SU-DHL-6 (cell line): ENCODE data around the gene PPP2R5C.

Source experiments
- H2AFZ ChIP-seq: fragments of 200-600 bp; sonication (generic); 2 replicates; pipeline ENCODE4 v1.6.1; 2014; ENCODE audit warnings: low read depth, mild to moderate bottlenecking, moderate library complexity, mixed read lengths, antibody characterized with exemption, low read length; ENCODE audit not compliant: severe bottlenecking
- H3F3A ChIP-seq: fragments of 200-600 bp; shearing (Covaris generic); 2 replicates; pipeline ENCODE4 v1.6.0; 2016; ENCODE audit warnings: antibody characterized with exemption, mild to moderate bottlenecking; ENCODE audit not compliant: insufficient read depth
- H3K27ac ChIP-seq: fragments of 200-600 bp; sonication (generic); 2 replicates; pipeline ENCODE4 v1.5.1; 2016; ENCODE audit warnings: low read depth, mild to moderate bottlenecking, low read length, moderate library complexity, mixed read lengths
- H3K27me3 ChIP-seq: fragments of 200-600 bp; sonication (generic), shearing (Covaris generic); 2 replicates; pipeline ENCODE4 v1.6.0; 2014; ENCODE audit warnings: mild to moderate bottlenecking, low read length
- H3K36me3 ChIP-seq: fragments of 200-600 bp; sonication (generic); 2 replicates; pipeline ENCODE4 v1.6.1; 2014; ENCODE audit warnings: mild to moderate bottlenecking, low read length, mixed read lengths
- H3K4me2 ChIP-seq: fragments of 300-600, 200-600 bp; shearing (Covaris generic), sonication (generic); 2 replicates; pipeline ENCODE4 v1.6.0; 2014; ENCODE audit warnings: low read length, low read depth, mild to moderate bottlenecking; ENCODE audit not compliant: poor library complexity, severe bottlenecking
- H3K4me3 ChIP-seq: fragments of 200-600 bp; sonication (generic); 2 replicates; pipeline ENCODE4 v1.5.1; 2014; ENCODE audit warnings: antibody characterized with exemption, low read length, mild to moderate bottlenecking, mixed read lengths; ENCODE audit not compliant: insufficient read depth, poor library complexity, severe bottlenecking
- H3K79me2 ChIP-seq: fragments of 200-600 bp; sonication (generic); 2 replicates; pipeline ENCODE4 v1.6.1; 2014; ENCODE audit warnings: mild to moderate bottlenecking, low read length, moderate library complexity; ENCODE audit not compliant: insufficient read depth
- H3K9ac ChIP-seq: fragments of 200-600 bp; sonication (generic); 2 replicates; pipeline ENCODE4 v1.7.0; 2014; ENCODE audit warnings: mild to moderate bottlenecking, low read length
- H3K9me2 ChIP-seq: fragments of 200-600 bp; sonication (generic); replicated peaks from 2 replicates; pipeline ENCODE4 v1.6.1; 2014; ENCODE audit warnings: low read length; ENCODE audit not compliant: insufficient read depth
- H3K9me3 ChIP-seq: fragments of 200-600 bp; sonication (generic); 2 replicates; pipeline ENCODE4 v1.6.1; 2014; ENCODE audit warnings: low read length, mixed read lengths; ENCODE audit not compliant: insufficient read depth
- H4K20me1 ChIP-seq: fragments of 200-600 bp; sonication (generic); 2 replicates; pipeline ENCODE4 v1.6.1; 2014; ENCODE audit warnings: low read depth, mild to moderate bottlenecking, antibody characterized with exemption, low read length, moderate library complexity, mixed read lengths
- CTCF ChIP-seq: fragments of 200-600 bp; sonication (generic); IDR thresholded peaks from one replicate; pipeline ENCODE4 v1.5.1; 2017; ENCODE audit warnings: antibody characterized with exemption, mild to moderate bottlenecking, low read length, moderate library complexity; ENCODE audit not compliant: insufficient read depth, poor library complexity, severe bottlenecking
- EZH2phosphoT487 ChIP-seq: fragments of 200-600 bp; sonication (generic), shearing (Covaris generic); conservative IDR thresholded peaks from 2 replicates; pipeline ENCODE4 v1.6.1; 2018; ENCODE audit warnings: mild to moderate bottlenecking, antibody characterized with exemption, low read length, moderate library complexity, mixed read lengths

PPP2R5C gene

GRCh38 chr14:101713621-101714349 lies 47.7 kb upstream of the PPP2R5C start:
- Histone ChIP-seq H4K20me1 (no peaks in the 10 kb centered on the region), H2AFZ (no peak overlapping the region), H3K27me3 (no peaks in the 10 kb centered on the region), H3K9me2 (no peaks in the 10 kb centered on the region), H3K79me2 (no peaks in the 10 kb centered on the region), H3F3A (no peaks in the 10 kb centered on the region), H3K4me2 (no peak overlapping the region), H3K36me3 (no peaks in the 10 kb centered on the region), H3K4me3 (no peak overlapping the region), H3K9me3 (no peaks in the 10 kb centered on the region), H3K27ac (no peak overlapping the region), H3K9ac (no peak overlapping the region)
- no peak for TF ChIP-seq EZH2phosphoT487
- TF ChIP-seq CTCF, result no peak

- H4K20me1 ChIP-seq, result no peaks in the 10 kb centered on the region
- TF ChIP-seq EZH2phosphoT487 (no peak), CTCF (no peak)
- no peaks in the 10 kb centered on the region for H3K27me3 ChIP-seq
- H3K9me3 ChIP-seq, result no peaks in the 10 kb centered on the region
- H3K27ac ChIP-seq, result no peak overlapping the region
- H3K9ac ChIP-seq, result no peak overlapping the region
- no peak overlapping the region for H2AFZ ChIP-seq
- H3K9me2 ChIP-seq, result no peaks in the 10 kb centered on the region
- no peaks in the 10 kb centered on the region for H3F3A ChIP-seq
- no peak overlapping the region for H3K4me3 ChIP-seq
- H3K36me3 ChIP-seq, result no peaks in the 10 kb centered on the region
- H3K79me2 ChIP-seq, result no peaks in the 10 kb centered on the region
- no peak overlapping the region for H3K4me2 ChIP-seq
These were observed 47.1 kb upstream of the PPP2R5C start for GRCh38 chr14:101714394-101714793.

DNA sequence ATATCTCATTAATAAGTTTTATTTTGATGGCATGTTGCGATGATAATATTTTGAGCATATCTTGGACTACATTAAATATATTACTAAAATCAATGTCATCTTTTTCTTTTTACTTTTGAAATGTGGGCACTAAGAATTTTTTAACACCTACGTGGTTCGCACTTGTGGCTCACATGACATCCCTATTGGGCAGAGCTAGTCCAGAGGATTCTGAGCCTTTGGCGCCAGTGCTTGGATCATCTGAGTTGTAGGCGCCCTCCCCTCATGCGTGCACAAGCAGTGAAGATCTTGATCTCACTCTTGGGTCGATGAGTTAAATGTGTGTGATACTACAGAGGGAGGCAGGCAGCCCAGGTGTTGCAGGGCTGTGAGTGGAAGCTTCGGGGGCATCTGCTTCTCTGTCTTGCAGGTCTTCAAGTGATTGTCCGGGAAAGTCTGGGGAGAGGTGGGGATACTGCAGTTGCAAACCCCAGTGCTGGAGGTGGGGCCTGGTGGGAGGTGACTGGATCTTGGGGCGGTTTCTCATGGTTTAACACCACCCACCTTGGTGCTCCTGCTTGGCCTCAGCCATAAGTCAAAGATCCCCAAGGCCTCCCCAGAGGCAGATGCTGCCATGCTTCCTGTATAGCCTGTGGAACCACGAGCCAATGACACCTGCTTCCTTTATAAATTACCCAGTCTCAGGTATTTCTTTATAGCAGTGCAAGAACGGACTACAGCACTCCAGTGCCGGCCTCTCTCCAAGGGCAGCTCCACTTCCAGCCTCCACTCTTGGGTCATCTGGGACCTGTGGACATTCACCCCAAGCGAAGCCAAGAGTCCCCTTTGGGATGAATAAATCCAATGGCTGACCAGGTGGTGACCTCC lies 46.1 kb upstream of the PPP2R5C start:
- Histone ChIP-seq H3K27ac (no peak overlapping the region), H3K4me3 (no peak overlapping the region), H3F3A (no peaks in the 10 kb centered on the region), H3K9me2 (no peaks in the 10 kb centered on the region), H3K27me3 (no peaks in the 10 kb centered on the region), H3K4me2 (no peak overlapping the region), H3K9ac (no peak overlapping the region), H3K36me3 (no peaks in the 10 kb centered on the region), H3K79me2 (no peaks in the 10 kb centered on the region), H2AFZ (no peak overlapping the region), H3K9me3 (no peaks in the 10 kb centered on the region), H4K20me1 (no peaks in the 10 kb centered on the region)
- TF ChIP-seq CTCF (no peak), EZH2phosphoT487 (no peak)
